Parathyroid adenoma (tissue), 2 donors: ENCODE data around the gene RAB6D.
"Not testable (repeated sequence)": the region's sequence is repeated elsewhere in the genome, so short reads cannot be mapped to it uniquely, and the experiment has no call there.

ENCODE experiments used
- H2AFZ ChIP-seq: fragments of 300-600 bp; sonication (generic); one replicate; pipeline ENCODE4 v1.7.0; 2017; ENCODE audit warnings: antibody characterized with exemption, mild to moderate bottlenecking
- H3K27ac ChIP-seq: fragments of 300-600 bp; sonication (generic); one replicate; pipeline ENCODE4 v1.7.0; 2017
- H3K27me3 ChIP-seq: fragments of 300-600 bp; sonication (generic); one replicate; pipeline ENCODE4 v1.7.0; 2017; ENCODE audit warnings: low read length; ENCODE audit not compliant: control insufficient read depth, insufficient read depth
- H3K36me3 ChIP-seq: fragments of 300-600 bp; sonication (generic); one replicate; pipeline ENCODE4 v1.7.0; 2017; ENCODE audit warnings: low read length; ENCODE audit not compliant: control insufficient read depth, insufficient read depth
- H3K4me1 ChIP-seq: fragments of 300-600 bp; sonication (generic); one replicate; pipeline ENCODE4 v1.7.0; 2017; ENCODE audit warnings: control low read depth
- H3K4me2 ChIP-seq: fragments of 300-600 bp; sonication (generic); one replicate; pipeline ENCODE4 v1.7.0; 2017; ENCODE audit warnings: low read length
- H3K4me3 ChIP-seq: fragments of 300-600 bp; sonication (generic); one replicate; pipeline ENCODE4 v1.7.0; 2017; ENCODE audit warnings: low read depth, low read length
- H3K79me2 ChIP-seq: fragments of 300-600 bp; sonication (generic); one replicate; pipeline ENCODE4 v1.7.0; 2017; ENCODE audit warnings: control low read depth
- H3K9ac ChIP-seq: fragments of 300-600 bp; sonication (generic); one replicate; pipeline ENCODE4 v1.7.0; 2017; ENCODE audit warnings: mild to moderate bottlenecking
- H3K9me3 ChIP-seq: fragments of 300-600 bp; sonication (generic); one replicate; pipeline ENCODE4 v1.7.0; 2017; ENCODE audit warnings: low read length; ENCODE audit not compliant: control insufficient read depth
- CTCF ChIP-seq: fragments of 300-600 bp; sonication (generic); IDR thresholded peaks from one replicate; pipeline ENCODE4 v1.7.0; 2017; ENCODE audit warnings: antibody characterized with exemption, mild to moderate bottlenecking
- donor health status: primary hyperparathyroidism.

Gene RAB6D

GRCh38 chr2:131404753-131405152, 40.8 kb upstream of the RAB6D start:
- no peak overlapping the region for H3K27ac ChIP-seq
- H3K79me2 ChIP-seq = no peaks in the 10 kb centered on the region
- H3K27me3 ChIP-seq = no peaks in the 10 kb centered on the region
- H3K36me3 ChIP-seq = no peaks in the 10 kb centered on the region
- no peak overlapping the region for H3K4me3 ChIP-seq
- no peaks in the 10 kb centered on the region for H3K9me3 ChIP-seq
- H3K4me2 ChIP-seq = no peak overlapping the region
- H3K9ac ChIP-seq = no peak overlapping the region
- H3K4me1 ChIP-seq = no peaks in the 10 kb centered on the region
- TF ChIP-seq CTCF = no peak
- no peak overlapping the region for H2AFZ ChIP-seq

GRCh38 chr2:131402320-131403039, 38.5 kb upstream of the RAB6D start:
- no peaks in the 10 kb centered on the region for H3K36me3 ChIP-seq
- H3K9ac ChIP-seq = no peak overlapping the region
- H3K4me3 ChIP-seq = no peak overlapping the region
- no peaks in the 10 kb centered on the region for H3K9me3 ChIP-seq
- H3K79me2 ChIP-seq = no peaks in the 10 kb centered on the region
- no peak for TF ChIP-seq CTCF
- no peaks in the 10 kb centered on the region for H3K4me1 ChIP-seq
- H3K27me3 ChIP-seq = no peaks in the 10 kb centered on the region
- no peak overlapping the region for H3K4me2 ChIP-seq
- H2AFZ ChIP-seq = no peak overlapping the region
- H3K27ac ChIP-seq = no peak overlapping the region

GRCh38 chr2:131400849-131401248, 36.9 kb upstream of the RAB6D start:
- no peaks in the 10 kb centered on the region for H3K4me1 ChIP-seq
- no peaks in the 10 kb centered on the region for H3K79me2 ChIP-seq
- H3K27me3 ChIP-seq = no peaks in the 10 kb centered on the region
- H3K36me3 ChIP-seq = no peaks in the 10 kb centered on the region
- no peak overlapping the region for H2AFZ ChIP-seq
- TF ChIP-seq CTCF = no peak
- no peak overlapping the region for H3K4me3 ChIP-seq
- H3K4me2 ChIP-seq = no peak overlapping the region
- no peak overlapping the region for H3K27ac ChIP-seq
- H3K9ac ChIP-seq = no peak overlapping the region
- no peaks in the 10 kb centered on the region for H3K9me3 ChIP-seq

GRCh38 chr2:131400441-131400840, 36.5 kb upstream of the RAB6D start:
- not testable (repeated sequence) for H3K27me3 ChIP-seq, H2AFZ ChIP-seq, H3K4me3 ChIP-seq, H3K27ac ChIP-seq, H3K9me3 ChIP-seq, H3K79me2 ChIP-seq, H3K36me3 ChIP-seq, H3K4me1 ChIP-seq, H3K4me2 ChIP-seq, H3K9ac ChIP-seq

GRCh38 chr2:131396209-131396608, 32.2 kb upstream of the RAB6D start:
- not testable (repeated sequence) for H3K9me3 ChIP-seq, H3K4me2 ChIP-seq, H3K9ac ChIP-seq, H2AFZ ChIP-seq, H3K27ac ChIP-seq, H3K79me2 ChIP-seq, H3K27me3 ChIP-seq, H3K4me1 ChIP-seq, H3K4me3 ChIP-seq, H3K36me3 ChIP-seq

GRCh38 chr2:131395024-131395645, 31.2 kb upstream of the RAB6D start:
- not testable (repeated sequence) for H3K36me3 ChIP-seq, H3K4me1 ChIP-seq, H3K9ac ChIP-seq, H3K4me2 ChIP-seq, H3K4me3 ChIP-seq, H3K9me3 ChIP-seq, H3K27me3 ChIP-seq, H2AFZ ChIP-seq, H3K79me2 ChIP-seq, H3K27ac ChIP-seq
